Stimulated activated CD8-positive, alpha-beta memory T cell treated with anti-CD3 and anti-CD28 coated beads, Interleukin-4, amount 100 ng/mL, for 4 hours (primary cell): ENCODE results near the gene C16orf86.
"Not testable (repeated sequence)": the region's sequence is repeated elsewhere in the genome, so short reads cannot be mapped to it uniquely, and the experiment has no call there.

ENCODE experiments used
- DNase-seq, 2 donors: peaks; one replicate each; pipeline ENCODE4 v3.0.0-alpha.2; 2020; ENCODE audit warnings: low read depth in 2 of 2, low spot score in 1 of 2

The C16orf86 gene

GRCh38 chr16:67685388-67686112 lies 18.9 kb downstream of the C16orf86 start:
- no peak for DNase-seq

- not testable (repeated sequence) for DNase-seq
These were observed 27.1 kb downstream of the C16orf86 start for GRCh38 chr16:67693517-67694285.

- DNase-seq: no peak
These were observed 28.0 kb downstream of the C16orf86 start for GRCh38 chr16:67694611-67695010.

GRCh38 chr16:67697422-67698185 lies 31.0 kb downstream of the C16orf86 start:
- DNase-seq: no peak

GRCh38 chr16:67699265-67699664 lies 32.7 kb downstream of the C16orf86 start:
- no peak for DNase-seq

GRCh38 chr16:67701420-67701819 lies 34.8 kb downstream of the C16orf86 start:
- DNase-seq: no peak

GRCh38 chr16:67702130-67702529 lies 35.5 kb downstream of the C16orf86 start:
- no peak for DNase-seq

- no peak for DNase-seq
These were observed 37.0 kb downstream of the C16orf86 start for GRCh38 chr16:67703626-67704025.

GRCh38 chr16:67704110-67704509 lies 37.5 kb downstream of the C16orf86 start:
- DNase-seq: no peak

- no peak for DNase-seq
These were observed 40.6 kb downstream of the C16orf86 start for GRCh38 chr16:67707210-67707609.

- DNase-seq: no peak
These were observed 41.2 kb downstream of the C16orf86 start for GRCh38 chr16:67707790-67708189.

GRCh38 chr16:67708368-67708771 lies 41.8 kb downstream of the C16orf86 start:
- DNase-seq: no peak

GRCh38 chr16:67709050-67709449 lies 42.4 kb downstream of the C16orf86 start:
- no peak for DNase-seq

- DNase-seq: no peak
These were observed 44.0 kb downstream of the C16orf86 start for GRCh38 chr16:67710607-67711006.

- DNase-seq: no peak
These were observed 47.1 kb downstream of the C16orf86 start for GRCh38 chr16:67713647-67714273.

- no peak for DNase-seq
These were observed 47.9 kb downstream of the C16orf86 start for GRCh38 chr16:67714522-67714921.

GRCh38 chr16:67716097-67716496 lies 49.5 kb downstream of the C16orf86 start:
- no peak for DNase-seq
